ENCODE results near the gene ACYP1. TPM values are rescaled to one million over a fixed set of nuclear protein-coding genes. Genes with fewer than 3 reads are reported as not detected.

The ACYP1 gene
- total and polyA plus RNA-seq, 7 donors, result 7.1 to 25.9 (median 12.1) TPM

DNA sequence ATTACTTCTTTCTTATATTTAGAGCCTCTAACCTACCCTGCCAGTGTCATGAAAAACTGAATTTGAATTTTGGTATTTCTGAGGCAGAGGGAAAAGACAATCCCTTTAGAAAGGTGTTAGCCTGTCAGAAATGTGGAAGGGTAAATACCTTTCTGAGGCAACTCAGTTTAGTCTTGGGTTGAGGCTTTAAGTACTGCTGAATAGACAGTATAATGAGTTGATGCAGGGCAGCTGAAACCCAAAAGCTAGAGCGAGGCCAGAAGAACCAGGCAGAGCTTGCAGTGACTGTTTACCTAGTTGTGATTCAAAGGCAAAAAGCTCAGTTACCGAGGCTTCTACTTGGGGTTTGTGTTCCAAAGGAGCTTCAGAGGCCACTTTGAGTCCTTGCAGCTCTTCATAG lies 24.3 kb upstream of the ACYP1 start:
- peaks cover 15 to 100% of the 10 kb centered on the region in 2 donors for H3K36me3 ChIP-seq (ENCODE audit: insufficient read depth in 1 of 2, low read depth in 1 of 2)
- TF ChIP-seq CTCF (IDR thresholded peaks at IDR 0.05), result no peak
- 88 to 100% (median 90%) methylated on average over 2 of the region's 2 CpGs for WGBS, 3 donors
- ATAC-seq (no peak), DNase-seq (no peak)
- H3K4me1 ChIP-seq, result no peaks in the 10 kb centered on the region
- no peak overlapping the region for H3K4me3 ChIP-seq
- H3K27ac ChIP-seq, result no peak overlapping the region
- H3K9me3 ChIP-seq, result no peaks in the 10 kb centered on the region
- no peaks in the 10 kb centered on the region for H3K27me3 ChIP-seq (ENCODE audit: insufficient read depth in 3 of 3, low read length in 2 of 3)
- intact Hi-C loops (cut with DNase I), result loop anchor here (1.0 to 10.0 kb wide), 5 partner anchors 143 to 229 kb away; no protein-coding TSS in a partner anchor

DNA sequence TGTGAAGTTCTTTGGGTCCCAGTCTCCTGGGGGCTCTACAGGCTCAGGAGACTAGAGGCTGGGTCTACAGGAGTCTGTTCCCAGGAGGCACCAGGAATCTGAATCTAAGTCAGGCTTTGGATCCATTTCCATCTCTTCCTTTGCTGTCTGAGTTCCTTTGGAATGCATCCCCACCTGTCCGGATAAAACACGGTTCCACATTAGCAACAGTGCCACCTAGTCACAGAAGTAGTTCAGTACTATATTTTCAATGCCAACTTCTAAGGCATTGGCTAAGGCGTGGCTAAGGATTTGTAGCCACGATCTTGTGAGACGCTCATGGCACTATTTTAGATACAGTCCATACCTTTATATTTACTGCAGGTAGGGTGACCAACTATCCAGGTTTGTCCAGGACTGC lies 20.7 kb upstream of the ACYP1 start:
- ATAC-seq, result peak; percentile 52 to 76 (median 66)
- 16 to 40% (median 23%) methylated on average over 5 of the region's 5 CpGs for WGBS, 3 donors
- intact Hi-C loops (cut with DNase I), result loop anchor here in 1 of 2 donors (10.0 kb wide), 1 partner anchor 140 kb away; no protein-coding TSS in a partner anchor

GRCh38 chr14:75083271-75083670 lies 19.4 kb upstream of the ACYP1 start:
- intact Hi-C loops (cut with DNase I), result loop anchor here in 1 of 2 donors (10.0 kb wide), 1 partner anchor 138 kb away; no protein-coding TSS in a partner anchor
- Histone ChIP-seq H3K27ac (no peak overlapping the region), H3K9me3 (no peaks in the 10 kb centered on the region), H3K4me1 (no peaks in the 10 kb centered on the region), H3K36me3 (ENCODE audit: insufficient read depth in 1 of 2, low read depth in 1 of 2) (peaks cover 12 to 73% of the 10 kb centered on the region in 2 donors), H3K4me3 (no peak overlapping the region), H3K27me3 (ENCODE audit: insufficient read depth in 3 of 3, low read length in 2 of 3) (no peaks in the 10 kb centered on the region)
- DNase-seq (no peak), ATAC-seq (no peak)
- 90 to 93% (median 92%) methylated on average over 1 of the region's 1 CpG for WGBS, 3 donors
- TF ChIP-seq CTCF (IDR thresholded peaks at IDR 0.05), result no peak

More for the DNA sequence above, 20.7 kb upstream of the ACYP1 start:
- Histone ChIP-seq H3K27me3 (ENCODE audit: insufficient read depth in 3 of 3, low read length in 2 of 3) (no peaks in the 10 kb centered on the region), H3K36me3 (ENCODE audit: insufficient read depth in 1 of 2, low read depth in 1 of 2) (peaks cover 12 to 85% of the 10 kb centered on the region in 2 donors), H3K27ac (no peak overlapping the region), H3K4me3 (no peak overlapping the region), H3K4me1 (no peaks in the 10 kb centered on the region), H3K9me3 (no peaks in the 10 kb centered on the region)
- TF ChIP-seq CTCF (IDR thresholded peaks at IDR 0.05), result peak; percentile 34
- no peak for DNase-seq

GRCh38 chr14:75081660-75082229 lies 17.9 kb upstream of the ACYP1 start:
- H3K4me1 ChIP-seq, result peaks cover under 1% of the 10 kb centered on the region
- H3K27ac ChIP-seq, result no peak overlapping the region
- 65 to 76% (median 68%) methylated on average over 2 of the region's 2 CpGs for WGBS, 3 donors
- no peak for DNase-seq
- no peaks in the 10 kb centered on the region for H3K27me3 ChIP-seq (ENCODE audit: insufficient read depth in 3 of 3, low read length in 2 of 3)
- intact Hi-C loops (cut with DNase I), result loop anchor here in 1 of 2 donors (10.0 kb wide), 1 partner anchor 137 kb away; no protein-coding TSS in a partner anchor
- TF ChIP-seq CTCF (IDR thresholded peaks at IDR 0.05), result no peak
- ATAC-seq, result no peak
- no peaks in the 10 kb centered on the region for H3K9me3 ChIP-seq
- no peak overlapping the region for H3K4me3 ChIP-seq
- peaks cover 14 to 58% of the 10 kb centered on the region in 2 donors for H3K36me3 ChIP-seq (ENCODE audit: insufficient read depth in 1 of 2, low read depth in 1 of 2)
